NCI-H524 (cell line): ENCODE measurements around the gene ZNF618.

Source experiments
- DNase-seq, 2 experiments: peaks; one replicate each; lab custom pipeline; 2025; lab: John Stamatoyannopoulos, UW

ZNF618 gene

GRCh38 chr9:113934167-113934828, 58.2 kb downstream of the ZNF618 start:
- no peak for DNase-seq

- DNase-seq = no peak
Measured at GRCh38 chr9:113934829-113935676, 58.9 kb downstream of the ZNF618 start.

GRCh38 chr9:113935677-113936380, 59.7 kb downstream of the ZNF618 start:
- DNase-seq = no peak

- no peak for DNase-seq
Measured at GRCh38 chr9:113940077-113940476, 64.0 kb downstream of the ZNF618 start.

GRCh38 chr9:113941056-113941455, 64.9 kb downstream of the ZNF618 start:
- no peak for DNase-seq

GRCh38 chr9:113941526-113941925, 65.4 kb downstream of the ZNF618 start:
- DNase-seq = no peak

GRCh38 chr9:113943112-113944009, 67.3 kb downstream of the ZNF618 start:
- no peak for DNase-seq

- DNase-seq = no peak
Measured at GRCh38 chr9:113945784-113946183, 69.7 kb downstream of the ZNF618 start.

GRCh38 chr9:113946496-113947115, 70.5 kb downstream of the ZNF618 start:
- no peak for DNase-seq

GRCh38 chr9:113947941-113948340, 71.8 kb downstream of the ZNF618 start:
- no peak for DNase-seq

- no peak for DNase-seq
Measured at GRCh38 chr9:113948891-113949570, 72.9 kb downstream of the ZNF618 start.

GRCh38 chr9:113949571-113950078, 73.5 kb downstream of the ZNF618 start:
- no peak for DNase-seq

- DNase-seq = no peak
Measured at GRCh38 chr9:113950195-113951031, 74.3 kb downstream of the ZNF618 start.

- no peak for DNase-seq
Measured at GRCh38 chr9:113951032-113951372, 74.9 kb downstream of the ZNF618 start.

- no peak for DNase-seq
Measured at GRCh38 chr9:113952676-113953075, 76.6 kb downstream of the ZNF618 start.

GRCh38 chr9:113953531-113953930, 77.4 kb downstream of the ZNF618 start:
- no peak for DNase-seq

GRCh38 chr9:113954591-113954990, 78.5 kb downstream of the ZNF618 start:
- DNase-seq = no peak

GRCh38 chr9:113955076-113955752, 79.1 kb downstream of the ZNF618 start:
- no peak for DNase-seq

- DNase-seq = no peak
Measured at GRCh38 chr9:113956901-113957300, 80.8 kb downstream of the ZNF618 start.
